Loucy (cell line): ENCODE data around the gene PLPP4.

Experiments used
- EZH2phosphoT487 ChIP-seq: fragments of 200-600 bp; IDR thresholded peaks from 2 replicates; pipeline ENCODE4 v1.6.1; 2018; ENCODE audit warnings: antibody characterized with exemption, mild to moderate bottlenecking, moderate library complexity, borderline replicate concordance
- TF ChIP-seq, protein P1 (sequence below): fragments of 200-600 bp; sonication (generic); conservative IDR thresholded peaks from 2 replicates; pipeline ENCODE4 v1.5.1; 2014; ENCODE audit warnings: mild to moderate bottlenecking, antibody characterized with exemption, low read length

GRCh38 chr10:120474956-120475355 is 17.9 kb downstream of the PLPP4 start:
- TF ChIP-seq, protein P1, sequence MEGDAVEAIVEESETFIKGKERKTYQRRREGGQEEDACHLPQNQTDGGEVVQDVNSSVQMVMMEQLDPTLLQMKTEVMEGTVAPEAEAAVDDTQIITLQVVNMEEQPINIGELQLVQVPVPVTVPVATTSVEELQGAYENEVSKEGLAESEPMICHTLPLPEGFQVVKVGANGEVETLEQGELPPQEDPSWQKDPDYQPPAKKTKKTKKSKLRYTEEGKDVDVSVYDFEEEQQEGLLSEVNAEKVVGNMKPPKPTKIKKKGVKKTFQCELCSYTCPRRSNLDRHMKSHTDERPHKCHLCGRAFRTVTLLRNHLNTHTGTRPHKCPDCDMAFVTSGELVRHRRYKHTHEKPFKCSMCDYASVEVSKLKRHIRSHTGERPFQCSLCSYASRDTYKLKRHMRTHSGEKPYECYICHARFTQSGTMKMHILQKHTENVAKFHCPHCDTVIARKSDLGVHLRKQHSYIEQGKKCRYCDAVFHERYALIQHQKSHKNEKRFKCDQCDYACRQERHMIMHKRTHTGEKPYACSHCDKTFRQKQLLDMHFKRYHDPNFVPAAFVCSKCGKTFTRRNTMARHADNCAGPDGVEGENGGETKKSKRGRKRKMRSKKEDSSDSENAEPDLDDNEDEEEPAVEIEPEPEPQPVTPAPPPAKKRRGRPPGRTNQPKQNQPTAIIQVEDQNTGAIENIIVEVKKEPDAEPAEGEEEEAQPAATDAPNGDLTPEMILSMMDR, result no peak
- no peak for TF ChIP-seq EZH2phosphoT487
